Measurements from ENCODE around the gene RCOR2. TPM values are rescaled to one million over a fixed set of nuclear protein-coding genes. Genes with fewer than 3 reads are reported as not detected.

The RCOR2 gene
- total and polyA plus RNA-seq, 2 of the 4 experiments (the other 2 are of a cell fraction): 0.90 to 2.0 TPM

DNA sequence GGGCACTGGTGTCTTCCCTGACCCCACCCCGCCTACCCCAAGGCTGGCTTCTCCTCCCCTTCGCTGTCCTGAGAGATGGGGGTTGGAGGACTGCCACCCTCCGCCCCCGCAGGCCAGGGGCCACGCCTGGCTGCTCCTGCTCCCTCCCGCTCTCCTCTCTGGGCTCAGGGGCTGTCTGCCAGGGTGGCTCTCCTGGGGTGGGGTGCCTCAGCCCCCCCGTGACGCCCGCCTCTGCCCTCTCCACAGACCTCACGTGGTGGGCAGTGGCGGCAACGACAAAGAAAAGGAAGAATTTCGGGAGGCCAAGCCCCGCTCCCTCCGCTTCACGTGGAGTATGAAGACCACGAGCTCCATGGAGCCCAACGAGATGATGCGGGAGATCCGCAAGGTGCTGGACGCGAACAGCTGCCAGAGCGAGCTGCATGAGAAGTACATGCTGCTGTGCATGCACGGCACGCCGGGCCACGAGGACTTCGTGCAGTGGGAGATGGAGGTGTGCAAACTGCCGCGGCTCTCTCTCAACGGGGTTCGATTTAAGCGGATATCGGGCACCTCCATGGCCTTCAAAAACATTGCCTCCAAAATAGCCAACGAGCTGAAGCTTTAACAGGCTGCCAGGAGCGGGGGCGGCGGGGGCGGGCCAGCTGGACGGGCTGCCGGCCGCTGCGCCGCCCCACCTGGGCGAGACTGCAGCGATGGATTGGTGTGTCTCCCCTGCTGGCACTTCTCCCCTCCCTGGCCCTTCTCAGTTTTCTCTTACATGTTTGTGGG is 8.1 kb downstream of the RCOR2 start (continued):
- no peak for TF ChIP-seq MXI1 (IDR thresholded peaks at IDR 0.05; ENCODE audit: borderline replicate concordance, low read depth, low read length)

DNA sequence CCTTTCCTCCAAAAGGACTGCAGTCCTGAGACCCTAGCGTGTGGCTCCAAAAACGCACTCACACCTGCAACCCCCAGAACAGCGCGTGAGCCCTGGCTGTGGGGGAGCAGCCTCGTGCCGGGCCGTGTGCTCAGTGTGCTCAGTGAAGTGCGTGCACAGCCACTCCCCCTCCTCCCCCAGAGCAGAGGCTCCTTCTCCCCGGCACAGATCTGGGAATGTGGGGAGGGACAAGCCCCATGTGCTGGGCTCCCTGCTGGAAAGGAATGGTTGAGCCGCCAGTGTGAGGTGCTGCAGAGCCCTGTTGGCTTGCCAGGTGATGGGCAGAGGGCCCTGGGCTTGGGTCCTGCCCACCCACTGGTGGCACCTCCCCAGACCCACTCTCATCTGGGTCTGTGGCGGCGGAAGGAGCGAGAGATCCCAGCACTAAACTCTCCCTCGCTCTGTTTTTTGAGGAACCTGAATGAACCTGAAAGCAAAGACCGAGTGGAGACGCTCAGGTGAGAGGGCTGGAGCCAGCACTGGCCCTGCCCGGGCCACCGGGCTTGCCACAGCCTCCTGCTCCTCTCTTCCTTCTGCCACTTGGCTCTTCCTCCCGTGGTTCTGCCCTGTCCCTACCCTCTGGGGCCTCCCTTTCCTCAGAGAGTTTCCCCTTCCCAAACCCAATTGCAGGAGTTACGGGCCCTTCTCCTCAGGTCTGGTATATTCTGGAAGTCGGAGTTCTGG is 9.0 kb downstream of the RCOR2 start:
- H3K79me1 ChIP-seq (ENCODE audit: low read depth in 1 of 2, low read length in 2 of 2): peaks cover 0 to 3% of the 10 kb centered on the region in 2 experiments; a peak in 2 of 4 replicates
- H2BK5ac ChIP-seq (ENCODE audit: low read depth, low read length, poor library complexity, severe bottlenecking): no peak overlapping the region
- H2AK5ac ChIP-seq (ENCODE audit: low read depth, low read length): no peak overlapping the region
- H3K56ac ChIP-seq (ENCODE audit: extremely low read depth, insufficient read depth, low read length): no peak overlapping the region
- DNase-seq (no peak), ATAC-seq (ENCODE audit: low read depth) (no peak)
- intact Hi-C loops (cut with micrococcal nuclease) (no loop called here), in situ Hi-C loops (cut with MboI; ENCODE audit: low sequenced_read_pairs) (no loop called here), dilution Hi-C loops (cut with HindIII; ENCODE audit: low sequenced_read_pairs, unreplicated experiment) (no loop called here)
- no peaks in the 10 kb centered on the region for H3K4me1 ChIP-seq (ENCODE audit: control insufficient read depth, insufficient read depth, low read length)
- ChIA-PET CTCF (no interaction called here), POLR2A (ENCODE audit: unreplicated experiment) (no interaction called here)
- H4K20me1 ChIP-seq (ENCODE audit: insufficient read depth, low read length): no peaks in the 10 kb centered on the region; the same call in none of the 2 replicates
- peak overlapping the region; percentile 47 for H2AK9ac ChIP-seq (replicated peaks; ENCODE audit: low read depth, low read length, poor library complexity)
- H3K9me3 ChIP-seq (ENCODE audit: control insufficient read depth, insufficient read depth, low read length): no peaks in the 10 kb centered on the region
- peaks cover 50% of the 10 kb centered on the region for H3K36me3 ChIP-seq (ENCODE audit: control insufficient read depth, insufficient read depth, low read length)
- no peak overlapping the region for H2BK15ac ChIP-seq (ENCODE audit: low read depth, low read length)
- H2AFZ ChIP-seq (replicated peaks; ENCODE audit: low read length, poor library complexity): no peak overlapping the region
- no peak overlapping the region for H3K14ac ChIP-seq (replicated peaks; ENCODE audit: low read depth, low read length)
- H4K5ac ChIP-seq (ENCODE audit: low read depth, low read length): no peak overlapping the region
- H3K27ac ChIP-seq (ENCODE audit: insufficient read depth, low read length): no peak overlapping the region
- no peak overlapping the region for H2BK120ac ChIP-seq (ENCODE audit: low read depth, low read length)
- H3K9me1 ChIP-seq (ENCODE audit: insufficient read depth, low read length): no peaks in the 10 kb centered on the region
- no peak overlapping the region for H4K8ac ChIP-seq (ENCODE audit: low read depth in 2 of 2, low read length in 2 of 2)
- H3K4me2 ChIP-seq (ENCODE audit: low read depth, low read length): no peak overlapping the region
- no peak overlapping the region for H3K23ac ChIP-seq (ENCODE audit: low read depth, low read length)
- no peak overlapping the region for H3K18ac ChIP-seq (ENCODE audit: low read depth, low read length)
- no peak for TF ChIP-seq FOS (IDR thresholded peaks at IDR 0.05; ENCODE audit: low read depth, low read length)
- no peak overlapping the region for H3K4me3 ChIP-seq (ENCODE audit: insufficient read depth, low read depth, low read length)
- H3K4ac ChIP-seq (ENCODE audit: low read depth, low read length): no peak overlapping the region
- H3K9ac ChIP-seq (ENCODE audit: low read depth, low read length): no peak overlapping the region
- no peak overlapping the region for H4K91ac ChIP-seq (ENCODE audit: insufficient read depth, low read depth, low read length)
- no peak overlapping the region for H2BK20ac ChIP-seq (ENCODE audit: low read depth, low read length)
- BruUV-seq (replicated peaks): no TSS peak
- H3K27me3 ChIP-seq (ENCODE audit: control insufficient read depth, insufficient read depth, low read length): no peaks in the 10 kb centered on the region
- 100% methylated on average over 1 of the region's 21 CpGs; no CpG with 5 or more reads in 1 of the 2 experiments for WGBS, 2 experiments (ENCODE audit: extremely low coverage in 2 of 2, insufficient read length in 1 of 2)
